HCT116 (cell line): ENCODE measurements around the gene UTP20. TPM values are rescaled to one million over a fixed set of nuclear protein-coding genes. Genes with fewer than 3 reads are reported as not detected.

ENCODE experiments used
- ATAC-seq: fragments of 200-7000 bp; cut with Tn5 transposase; 2 replicates; pipeline ENCODE4 v1.9.1; 2020; ENCODE audit warnings: mild to moderate bottlenecking, moderate library complexity
- BruUV-seq: library from RNA; stranded (reverse); fragments of 400-500 nt; replicated peaks from 2 replicates; lab custom pipeline; 2021; lab: Mats Ljungman, UMichigan
- CTCF ChIA-PET: fragments of 300-600 bp; sonication (Branson Sonifier 250); formaldehyde crosslinking; loops from one replicate; lab custom pipeline; 2021; ENCODE audit warnings: antibody characterized with exemption; lab: Charles Lee
- POLR2A ChIA-PET: fragments of 300-600, 350-600 bp; sonication (Branson Sonifier 250); formaldehyde crosslinking; loops from one replicate; lab custom pipeline; 2021; ENCODE audit warnings: antibody characterized with exemption; lab: Charles Lee
- RAD21 ChIA-PET, 2 experiments: fragments of 300-600 bp; sonication (Branson Sonifier 250); formaldehyde crosslinking; loops; one replicate each; lab custom pipeline; 2023; ENCODE audit warnings: low total read pairs in 2 of 2; ENCODE audit not compliant: uncharacterized antibody in 2 of 2, unreplicated experiment in 2 of 2, low non-redundant PET in 1 of 2; lab: Charles Lee
- DNase-seq: peaks from one replicate; pipeline ENCODE4 v3.0.0-alpha.2; 2010; ENCODE audit warnings: low read depth, low spot score
- H2AFZ ChIP-seq: fragments of 200-600 bp; shearing (Covaris generic), sonication (generic); 2 replicates; pipeline ENCODE4 v1.6.1; 2017; ENCODE audit warnings: low read depth, mixed run types, mixed read lengths, antibody characterized with exemption, low read length; ENCODE audit not compliant: poor library complexity, severe bottlenecking
- H3K27ac ChIP-seq: 2 replicates; pipeline ENCODE4 v1.5.1; 2012; ENCODE audit warnings: low read depth, low read length
- H3K27me3 ChIP-seq: fragments of 200-600 bp; sonication (generic); 2 replicates; pipeline ENCODE4 v1.6.1; 2016; ENCODE audit warnings: mixed run types, low read length, mixed read lengths; ENCODE audit not compliant: insufficient read depth
- H3K36me3 ChIP-seq, 2 experiments: fragments of 200-500 bp in 1 of 2; fragments of 200-600 bp in 1 of 2; sonication (Bioruptor generic) in 1 of 2; sonication (generic) in 1 of 2; 2 replicates each; pipeline versions ENCODE4 v1.5.1 to v1.6.1; 2014 to 2016; ENCODE audit warnings: low read length in 2 of 2, inconsistent platforms in 1 of 2, mixed read lengths in 1 of 2, mixed run types in 1 of 2; ENCODE audit not compliant: insufficient read depth in 2 of 2, control insufficient read depth in 1 of 2
- H3K4me1 ChIP-seq, 2 experiments: fragments of 200-600 bp in 1 of 2; sonication (generic) in 1 of 2; 2 replicates each; pipeline versions ENCODE4 v1.5.1 to v1.6.1; 2012 to 2017; ENCODE audit warnings: low read length in 2 of 2, inconsistent platforms in 1 of 2, mild to moderate bottlenecking in 1 of 2, mixed read lengths in 1 of 2, mixed run types in 1 of 2, moderate library complexity in 1 of 2; ENCODE audit not compliant: insufficient read depth in 2 of 2, control insufficient read depth in 1 of 2
- H3K4me2 ChIP-seq: fragments of 200-600 bp; sonication (generic); 2 replicates; pipeline ENCODE4 v1.6.1; 2017; ENCODE audit warnings: mixed run types, low read length, mixed read lengths
- H3K4me3 ChIP-seq, 2 experiments: fragments of 200-600 bp in 1 of 2; sonication (generic) in 1 of 2; replicated peaks in 1 of 2; 2 replicates each; pipeline ENCODE4 v1.5.1; 2011 to 2016; ENCODE audit warnings: low read length in 2 of 2, control low read depth in 1 of 2, low read depth in 1 of 2, mild to moderate bottlenecking in 1 of 2, mixed read lengths in 1 of 2, mixed run types in 1 of 2
- H3K79me2 ChIP-seq: fragments of 200-600 bp; sonication (generic); 2 replicates; pipeline ENCODE4 v1.6.1; 2017; ENCODE audit warnings: mild to moderate bottlenecking, mixed run types, low read length, moderate library complexity, mixed read lengths; ENCODE audit not compliant: insufficient read depth
- H3K9ac ChIP-seq: fragments of 200-600 bp; sonication (generic); 2 replicates; pipeline ENCODE4 v1.6.1; 2016; ENCODE audit warnings: low read length, mixed read lengths
- H3K9me2 ChIP-seq: fragments of 200-600 bp; sonication (generic), shearing (Covaris generic); 2 replicates; pipeline ENCODE4 v1.6.1; 2017; ENCODE audit warnings: mixed run types, mild to moderate bottlenecking, moderate library complexity; ENCODE audit not compliant: insufficient read depth
- H3K9me3 ChIP-seq, 2 experiments: fragments of 200-500 bp in 1 of 2; fragments of 200-600 bp in 1 of 2; sonication (Bioruptor generic) in 1 of 2; sonication (generic) in 1 of 2; 2 replicates each; pipeline ENCODE4 v1.6.1; 2014 to 2017; ENCODE audit warnings: low read length in 2 of 2, mixed read lengths in 2 of 2, inconsistent platforms in 1 of 2, low read depth in 1 of 2, mild to moderate bottlenecking in 1 of 2, mixed run types in 1 of 2, moderate library complexity in 1 of 2; ENCODE audit not compliant: control insufficient read depth in 1 of 2, insufficient read depth in 1 of 2
- H4K20me1 ChIP-seq: fragments of 200-600 bp; sonication (generic), shearing (Covaris generic); 2 replicates; pipeline ENCODE4 v1.6.1; 2017; ENCODE audit warnings: mixed run types, mild to moderate bottlenecking, moderate library complexity; ENCODE audit not compliant: insufficient read depth
- CEBPB ChIP-seq: IDR thresholded peaks from 2 replicates; pipeline ENCODE4 v1.6.1; 2012; ENCODE audit warnings: low read depth
- ELF1 ChIP-seq: IDR thresholded peaks from 2 replicates; pipeline ENCODE4 v1.6.1; 2012; ENCODE audit warnings: low read depth, borderline replicate concordance
- EZH2phosphoT487 ChIP-seq: fragments of 200-600 bp; IDR thresholded peaks from 2 replicates; pipeline ENCODE4 v1.6.1; 2018; ENCODE audit warnings: antibody characterized with exemption, borderline replicate concordance
- MAX ChIP-seq: IDR thresholded peaks from 2 replicates; pipeline ENCODE4 v1.6.1; 2012
- POLR2A ChIP-seq: IDR thresholded peaks from 2 replicates; pipeline ENCODE4 v1.7.0; 2011; ENCODE audit warnings: borderline replicate concordance; ENCODE audit not compliant: insufficient read depth, insufficient read length; ENCODE audit errors: extremely low read depth
- POLR2AphosphoS5 ChIP-seq: IDR thresholded peaks from 2 replicates; pipeline ENCODE4 v1.6.1; 2011; ENCODE audit warnings: mild to moderate bottlenecking, low read depth, low read length, moderate library complexity
- RAD21 ChIP-seq: IDR thresholded peaks from 2 replicates; pipeline ENCODE4 v1.6.1; 2012; ENCODE audit warnings: low read depth, mild to moderate bottlenecking
- REST ChIP-seq: IDR thresholded peaks from 2 replicates; pipeline ENCODE4 v1.6.1; 2012; ENCODE audit warnings: low read depth
- SIN3A ChIP-seq: IDR thresholded peaks from 2 replicates; pipeline ENCODE4 v1.6.1; 2012; ENCODE audit warnings: low read depth
- YY1 ChIP-seq: IDR thresholded peaks from 2 replicates; pipeline ENCODE4 v1.6.1; 2011; ENCODE audit warnings: low read length, low read depth, moderate library complexity, mild to moderate bottlenecking; ENCODE audit not compliant: insufficient replicate concordance; ENCODE audit errors: extremely low read depth
- ZFX ChIP-seq: fragments of 450-650 bp; IDR thresholded peaks from 2 replicates; pipeline ENCODE4 v1.6.1; 2017
- ZNF274 ChIP-seq: fragments of 200-500 bp; sonication (Bioruptor generic); IDR thresholded peaks from 2 replicates; pipeline ENCODE4 v1.6.1; 2014; ENCODE audit warnings: mild to moderate bottlenecking, low read depth, low read length, inconsistent platforms
- intact Hi-C: fragments of 100-400 bp; cut with micrococcal nuclease; formaldehyde crosslinking; loops from 2 replicates; pipeline ENCODE4 v1.10.0; 2022
- total RNA-seq: library from RNA; stranded (reverse); gene quantifications from one replicate; pipeline ENCODE4 v1.2.1, GENCODE V29; 2021; ENCODE audit not compliant: unreplicated experiment

The UTP20 gene
- total RNA-seq, 1 experiment from 2014 or later = 19.3 TPM

GRCh38 chr12:101238306-101238705 is 41.6 kb upstream of the UTP20 start:
- no peaks in the 10 kb centered on the region for H3K79me2 ChIP-seq
- no peaks in the 10 kb centered on the region for H3K4me1 ChIP-seq
- no peak for TF ChIP-seq ZNF274
- no peak for TF ChIP-seq RAD21
- no peak for TF ChIP-seq YY1
- TF ChIP-seq POLR2AphosphoS5 = no peak
- TF ChIP-seq CEBPB = no peak
- TF ChIP-seq EZH2phosphoT487 = no peak
- TF ChIP-seq ELF1 = no peak
- TF ChIP-seq ZFX = no peak
- no peak for TF ChIP-seq MAX
- TF ChIP-seq SIN3A = no peak
- no peak for TF ChIP-seq POLR2A
- TF ChIP-seq REST = no peak
- ChIA-PET POLR2A (no interaction called here), CTCF (no interaction called here), RAD21 (no interaction called here)
- no peak overlapping the region for H3K27ac ChIP-seq
- H3K9me3 ChIP-seq = no peaks in the 10 kb centered on the region
- no peaks in the 10 kb centered on the region for H3K36me3 ChIP-seq
- H3K4me2 ChIP-seq = no peak overlapping the region
- no peak overlapping the region for H2AFZ ChIP-seq
- no TSS peak for BruUV-seq
- no peak overlapping the region for H3K9ac ChIP-seq
- intact Hi-C loops = no loop called here
- H3K27me3 ChIP-seq = no peaks in the 10 kb centered on the region
- H4K20me1 ChIP-seq = no peaks in the 10 kb centered on the region
- no peaks in the 10 kb centered on the region for H3K9me2 ChIP-seq
- ATAC-seq (no peak), DNase-seq (no peak)
- no peak overlapping the region for H3K4me3 ChIP-seq
